H9 (cell line): Measurements from ENCODE around the gene TNFSF8. TPM values are rescaled to one million over a fixed set of nuclear protein-coding genes. Genes with fewer than 3 reads are reported as not detected.

ENCODE experiments used
- DNase-seq: peaks from one replicate; pipeline ENCODE4 v3.0.0-alpha.2; 2017
- H2AFZ ChIP-seq: one replicate; pipeline ENCODE4 v1.6.1; 2013; ENCODE audit warnings: mild to moderate bottlenecking, low read length, control low read depth, moderate library complexity
- H2AK5ac ChIP-seq: 2 replicates; pipeline ENCODE4 v1.6.1; 2013; ENCODE audit warnings: low read length, control low read depth, mixed read lengths; ENCODE audit not compliant: insufficient read length
- H2BK120ac ChIP-seq: one replicate; pipeline ENCODE4 v1.6.1; 2013; ENCODE audit warnings: low read depth, mild to moderate bottlenecking, low read length, control low read depth, inconsistent platforms; ENCODE audit not compliant: poor library complexity, severe bottlenecking
- H2BK12ac ChIP-seq: 2 replicates; pipeline ENCODE4 v1.6.1; 2013; ENCODE audit warnings: low read length, control low read depth, mixed read lengths, low read depth; ENCODE audit not compliant: insufficient read length
- H2BK15ac ChIP-seq: 2 replicates; pipeline ENCODE4 v1.6.1; 2013; ENCODE audit warnings: low read depth, low read length, control low read depth
- H2BK20ac ChIP-seq: one replicate; pipeline ENCODE4 v1.6.1; 2013; ENCODE audit warnings: low read depth, mild to moderate bottlenecking, low read length, control low read depth, inconsistent platforms; ENCODE audit not compliant: poor library complexity, severe bottlenecking
- H2BK5ac ChIP-seq: 2 replicates; pipeline ENCODE4 v1.6.1; 2013; ENCODE audit warnings: low read length, control low read depth, mixed read lengths; ENCODE audit not compliant: insufficient read length
- H3K14ac ChIP-seq: 2 replicates; pipeline ENCODE4 v1.6.1; 2013; ENCODE audit warnings: low read length, control low read depth; ENCODE audit not compliant: insufficient read depth
- H3K18ac ChIP-seq: 2 replicates; pipeline ENCODE4 v1.6.1; 2013; ENCODE audit warnings: low read depth, mild to moderate bottlenecking, mixed read lengths, low read length, control low read depth; ENCODE audit not compliant: insufficient read length
- H3K23ac ChIP-seq: 2 replicates; pipeline ENCODE4 v1.6.1; 2013; ENCODE audit warnings: low read length, control low read depth, mixed read lengths, low read depth; ENCODE audit not compliant: insufficient read length
- H3K23me2 ChIP-seq: 2 replicates; pipeline ENCODE4 v1.6.1; 2013; ENCODE audit warnings: low read depth, mild to moderate bottlenecking, mixed read lengths, low read length, control low read depth; ENCODE audit not compliant: insufficient read length, poor library complexity, severe bottlenecking
- H3K27ac ChIP-seq: 2 replicates; pipeline ENCODE4 v1.5.1; 2013; ENCODE audit warnings: low read length, control low read depth, mixed read lengths, low read depth; ENCODE audit not compliant: insufficient read length
- H3K27me3 ChIP-seq: 2 replicates; pipeline ENCODE4 v1.6.1; 2013; ENCODE audit warnings: low read length, control low read depth, inconsistent platforms; ENCODE audit not compliant: insufficient read depth
- H3K4ac ChIP-seq: 2 replicates; pipeline ENCODE4 v1.6.1; 2013; ENCODE audit warnings: low read depth, mild to moderate bottlenecking, control low read depth, inconsistent platforms, low read length, moderate library complexity
- H3K4me1 ChIP-seq: 2 replicates; pipeline ENCODE4 v1.6.1; 2013; ENCODE audit warnings: low read length, control low read depth, inconsistent platforms; ENCODE audit not compliant: insufficient read depth
- H3K4me2 ChIP-seq: 2 replicates; pipeline ENCODE4 v1.6.1; 2013; ENCODE audit warnings: low read length, control low read depth, mixed read lengths; ENCODE audit not compliant: insufficient read length, insufficient read depth
- H3K56ac ChIP-seq: 2 replicates; pipeline ENCODE4 v1.6.1; 2013; ENCODE audit warnings: low read depth, mild to moderate bottlenecking, mixed read lengths, low read length, control low read depth; ENCODE audit not compliant: insufficient read length
- H3K79me1 ChIP-seq: 2 replicates; pipeline ENCODE4 v1.6.1; 2013; ENCODE audit warnings: low read depth, mild to moderate bottlenecking, moderate library complexity, low read length, control low read depth, inconsistent platforms; ENCODE audit not compliant: insufficient read depth, poor library complexity, severe bottlenecking
- H3K79me2 ChIP-seq: 2 replicates; pipeline ENCODE4 v1.6.1; 2013; ENCODE audit warnings: low read length, control low read depth, inconsistent platforms; ENCODE audit not compliant: insufficient read depth
- H3K9ac ChIP-seq: 2 replicates; pipeline ENCODE4 v1.6.1; 2013; ENCODE audit warnings: low read length, control low read depth, mixed read lengths; ENCODE audit not compliant: insufficient read length; ENCODE audit errors: extremely low read depth
- H3K9me3 ChIP-seq: one replicate; pipeline ENCODE4 v1.6.1; 2013; ENCODE audit warnings: low read depth, low read length, inconsistent platforms; ENCODE audit not compliant: control insufficient read depth
- H3T11ph ChIP-seq: one replicate; pipeline ENCODE4 v1.6.1; 2013; ENCODE audit warnings: mild to moderate bottlenecking, low read length, control low read depth, inconsistent platforms
- H4K20me1 ChIP-seq: one replicate; pipeline ENCODE4 v1.6.1; 2013; ENCODE audit not compliant: control insufficient read depth, insufficient read length, insufficient read depth
- H4K5ac ChIP-seq: 2 replicates; pipeline ENCODE4 v1.6.1; 2013; ENCODE audit warnings: low read depth, mild to moderate bottlenecking, mixed read lengths, low read length, control low read depth; ENCODE audit not compliant: insufficient read length
- H4K8ac ChIP-seq: replicated peaks from 2 replicates; pipeline ENCODE4 v1.6.1; 2013; ENCODE audit warnings: low read length, control low read depth, mixed read lengths, low read depth; ENCODE audit not compliant: insufficient read length
- H4K91ac ChIP-seq: 2 replicates; pipeline ENCODE4 v1.6.1; 2013; ENCODE audit warnings: low read depth, mild to moderate bottlenecking, moderate library complexity, mixed read lengths, low read length, control low read depth; ENCODE audit not compliant: insufficient read length
- H3K27ac Mint-ChIP-seq, 3 experiments: 2 replicates in 2 of 3; 3 replicates in 1 of 3; pipeline ENCODE4 v1.8.0; 2020 to 2021; ENCODE audit warnings: mixed read lengths in 3 of 3, mild to moderate bottlenecking in 1 of 3, moderate library complexity in 1 of 3
- H3K27me3 Mint-ChIP-seq: 2 replicates; pipeline ENCODE4 v1.8.0; 2021; ENCODE audit warnings: low read depth, mild to moderate bottlenecking, moderate library complexity, mixed read lengths
- H3K36me3 Mint-ChIP-seq, 3 experiments: 2 replicates in 2 of 3; 3 replicates in 1 of 3; pipeline ENCODE4 v1.8.0; 2020 to 2021; ENCODE audit warnings: low read depth in 3 of 3, mixed read lengths in 3 of 3; ENCODE audit not compliant: insufficient read depth in 1 of 3
- H3K4me1 Mint-ChIP-seq, 2 experiments: 2 replicates each; pipeline ENCODE4 v1.8.0; 2020; ENCODE audit warnings: mixed read lengths in 2 of 2
- H3K4me3 Mint-ChIP-seq, 2 experiments: 2 replicates in 1 of 2; 3 replicates in 1 of 2; pipeline ENCODE4 v1.8.0; 2020 to 2021; ENCODE audit warnings: mild to moderate bottlenecking in 2 of 2, mixed read lengths in 2 of 2, moderate library complexity in 1 of 2
- H3K9me3 Mint-ChIP-seq, 2 experiments: 2 replicates in 1 of 2; 3 replicates in 1 of 2; pipeline ENCODE4 v1.8.0; 2020; ENCODE audit warnings: mild to moderate bottlenecking in 2 of 2, mixed read lengths in 2 of 2, moderate library complexity in 1 of 2
- WGBS: extraction: QIAGEN DNeasy Blood & Tissue Kit; methylation state at CpG from one replicate; pipeline ENCODE4 v1.1.7; 2013; ENCODE audit warnings: missing lambda C conversion rate, low lambda C conversion rate, mixed read lengths; ENCODE audit not compliant: insufficient read length; ENCODE audit errors: extremely low coverage; 5-methylcytosine and 5-hydroxymethylcytosine counted together
- total RNA-seq: library from RNA; stranded (reverse); gene quantifications from 2 replicates; pipeline ENCODE4 v1.2.1, GENCODE V29; 2021
- TF ChIP-seq, protein P1 (sequence below): fragments of 200-600 bp; sonication (generic); conservative IDR thresholded peaks from 3 replicates; pipeline ENCODE4 v1.8.0; 2021; ENCODE audit warnings: antibody characterized with exemption, mild to moderate bottlenecking

The TNFSF8 gene
- total RNA-seq, 1 experiment from 2014 or later, result not detected

DNA sequence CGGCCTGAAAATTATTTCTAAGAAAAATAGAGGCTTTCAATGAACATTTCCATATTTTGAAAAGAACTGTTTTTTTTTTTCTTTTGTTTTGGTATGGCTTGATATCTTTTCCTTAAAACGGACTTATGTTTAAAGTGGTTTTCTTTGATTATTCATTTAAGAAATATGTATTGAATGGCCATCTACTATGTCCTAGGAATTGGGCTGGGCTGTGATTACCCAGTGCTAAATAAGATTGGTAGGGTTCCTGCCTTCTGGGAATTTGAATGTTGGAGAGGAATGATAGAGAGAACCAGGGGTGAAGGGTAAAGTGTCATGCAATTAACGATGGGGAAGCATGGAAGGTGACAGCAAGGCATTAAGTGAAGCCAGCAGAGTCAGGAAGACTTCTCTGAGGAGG lies 33.2 kb downstream of the TNFSF8 start:
- Histone ChIP-seq H3K18ac (no peak overlapping the region), H4K5ac (no peak overlapping the region), H3K56ac (no peak overlapping the region), H3K27ac (no peak overlapping the region), H2BK20ac (no peak overlapping the region), H3K4ac (no peak overlapping the region), H3K4me2 (no peak overlapping the region), H3K9ac (no peak overlapping the region), H4K91ac (no peak overlapping the region), H2BK5ac (no peak overlapping the region), H3K79me1 (no peaks in the 10 kb centered on the region), H3K23me2 (no peaks in the 10 kb centered on the region), H3K79me2 (no peaks in the 10 kb centered on the region), H2AFZ (no peak overlapping the region), H4K20me1 (no peaks in the 10 kb centered on the region), H3K9me3 (no peaks in the 10 kb centered on the region), H3K4me1 (peaks cover 8% of the 10 kb centered on the region; the same call in 1 of the 2 replicates), H3K14ac (no peak overlapping the region), H2AK5ac (no peak overlapping the region), H3K27me3 (no peaks in the 10 kb centered on the region; the same call in 1 of the 2 replicates), H2BK12ac (no peak overlapping the region), H3K23ac (no peak overlapping the region), H4K8ac (no peak overlapping the region), H2BK120ac (no peak overlapping the region), H2BK15ac (no peak overlapping the region), H3T11ph (no peak overlapping the region)
- Mint-ChIP-seq H3K4me3 (no peak overlapping the region), H3K4me1 (peaks cover 4 to 14% of the 10 kb centered on the region in 2 experiments; a peak in 2 of 4 replicates), H3K27ac (no peak overlapping the region), H3K36me3 (no peaks in the 10 kb centered on the region), H3K9me3 (no peaks in the 10 kb centered on the region), H3K27me3 (peaks cover 6% of the 10 kb centered on the region)
- TF ChIP-seq, protein P1, sequence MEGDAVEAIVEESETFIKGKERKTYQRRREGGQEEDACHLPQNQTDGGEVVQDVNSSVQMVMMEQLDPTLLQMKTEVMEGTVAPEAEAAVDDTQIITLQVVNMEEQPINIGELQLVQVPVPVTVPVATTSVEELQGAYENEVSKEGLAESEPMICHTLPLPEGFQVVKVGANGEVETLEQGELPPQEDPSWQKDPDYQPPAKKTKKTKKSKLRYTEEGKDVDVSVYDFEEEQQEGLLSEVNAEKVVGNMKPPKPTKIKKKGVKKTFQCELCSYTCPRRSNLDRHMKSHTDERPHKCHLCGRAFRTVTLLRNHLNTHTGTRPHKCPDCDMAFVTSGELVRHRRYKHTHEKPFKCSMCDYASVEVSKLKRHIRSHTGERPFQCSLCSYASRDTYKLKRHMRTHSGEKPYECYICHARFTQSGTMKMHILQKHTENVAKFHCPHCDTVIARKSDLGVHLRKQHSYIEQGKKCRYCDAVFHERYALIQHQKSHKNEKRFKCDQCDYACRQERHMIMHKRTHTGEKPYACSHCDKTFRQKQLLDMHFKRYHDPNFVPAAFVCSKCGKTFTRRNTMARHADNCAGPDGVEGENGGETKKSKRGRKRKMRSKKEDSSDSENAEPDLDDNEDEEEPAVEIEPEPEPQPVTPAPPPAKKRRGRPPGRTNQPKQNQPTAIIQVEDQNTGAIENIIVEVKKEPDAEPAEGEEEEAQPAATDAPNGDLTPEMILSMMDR, result no peak
- WGBS, result no CpG with 5 or more reads among the region's 3 CpGs
- no peak for DNase-seq
